HG02678 (cell line): ENCODE data around the gene RTKN2.
"Not testable (repeated sequence)": the region's sequence is repeated elsewhere in the genome, so short reads cannot be mapped to it uniquely, and the experiment has no call there.

Experiments
- ATAC-seq: cut with Tn5 transposase; IDR thresholded peaks from one replicate; pipeline ENCODE4 v1.9.1; 2021; ENCODE audit warnings: mild to moderate bottlenecking, moderate library complexity; ENCODE audit not compliant: unreplicated experiment

RTKN2 gene

DNA sequence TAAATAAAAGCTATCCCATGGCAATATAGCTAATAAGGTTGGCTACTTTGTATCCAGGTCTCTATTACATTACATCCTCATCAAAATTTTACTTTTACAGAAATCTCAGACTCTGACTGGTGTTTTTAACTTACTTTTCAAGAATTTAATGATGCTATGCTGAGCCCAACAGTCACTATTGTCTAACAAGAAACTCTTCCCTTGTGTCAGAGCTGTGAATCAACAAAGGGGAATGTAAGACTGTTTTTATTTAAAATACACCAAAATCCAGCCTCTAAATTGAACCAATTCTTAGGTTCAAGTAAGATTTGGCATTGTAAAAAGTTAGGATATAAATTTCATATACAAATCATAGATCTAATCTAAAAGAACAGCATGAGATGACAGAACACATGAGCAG is 7.0 kb downstream of the RTKN2 start:
- ATAC-seq = no peak

DNA sequence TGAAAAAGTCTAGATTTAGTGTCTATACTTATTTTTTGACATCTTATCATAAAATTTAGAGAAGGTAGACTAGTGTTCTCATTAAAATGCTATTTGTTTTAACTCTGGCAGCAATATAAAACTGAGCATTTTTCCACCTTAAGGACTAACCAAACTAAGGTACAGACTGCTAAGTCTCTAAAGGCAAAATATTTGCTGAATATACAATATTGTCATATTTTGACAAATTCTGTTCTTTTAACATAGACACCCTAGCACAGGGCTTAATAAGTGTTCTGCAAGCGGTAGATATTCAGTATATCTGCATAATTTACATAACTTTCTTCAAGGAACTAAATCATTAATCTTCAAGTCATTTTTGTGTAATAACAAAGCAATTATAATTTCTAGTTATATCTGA is 8.6 kb downstream of the RTKN2 start:
- no peak for ATAC-seq

DNA sequence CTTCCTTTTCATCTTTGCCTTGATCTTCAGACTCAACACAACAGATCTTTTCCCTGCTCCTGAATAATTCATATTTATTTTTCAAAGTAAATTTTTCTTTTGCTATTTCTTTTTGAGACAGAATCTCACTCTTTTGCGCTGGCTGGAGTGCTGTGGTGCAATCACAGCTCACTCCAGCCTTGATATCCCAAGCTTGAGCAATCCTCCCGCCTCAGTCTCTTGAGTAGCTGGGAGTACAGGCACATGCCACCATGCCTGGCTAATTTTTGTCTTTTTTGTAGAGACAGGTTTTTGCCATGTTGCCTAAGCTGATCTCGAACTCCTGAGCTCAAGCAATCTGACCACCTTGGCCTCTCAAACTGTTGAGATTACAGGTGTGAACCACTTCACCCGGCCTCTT is 9.2 kb downstream of the RTKN2 start:
- ATAC-seq = no peak

DNA sequence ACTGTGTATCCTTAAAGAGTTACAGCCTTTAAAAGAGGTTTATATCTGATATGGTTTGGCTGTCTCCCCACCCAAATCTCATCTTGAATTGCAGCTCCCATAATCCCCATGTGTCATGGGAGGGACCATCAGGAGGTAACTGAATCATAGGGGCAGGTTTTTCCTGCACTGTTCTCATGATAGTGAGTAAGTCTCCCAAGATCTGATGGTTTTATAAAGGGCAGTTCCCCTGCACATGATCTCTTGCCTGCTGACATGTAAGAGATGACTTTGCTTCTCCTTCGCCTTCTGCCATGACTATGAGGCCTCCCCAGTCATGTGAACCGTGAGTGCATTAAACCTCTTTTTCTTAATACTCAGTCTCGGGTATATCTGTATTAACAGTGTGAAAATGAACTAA is 9.7 kb downstream of the RTKN2 start:
- ATAC-seq = no peak

DNA sequence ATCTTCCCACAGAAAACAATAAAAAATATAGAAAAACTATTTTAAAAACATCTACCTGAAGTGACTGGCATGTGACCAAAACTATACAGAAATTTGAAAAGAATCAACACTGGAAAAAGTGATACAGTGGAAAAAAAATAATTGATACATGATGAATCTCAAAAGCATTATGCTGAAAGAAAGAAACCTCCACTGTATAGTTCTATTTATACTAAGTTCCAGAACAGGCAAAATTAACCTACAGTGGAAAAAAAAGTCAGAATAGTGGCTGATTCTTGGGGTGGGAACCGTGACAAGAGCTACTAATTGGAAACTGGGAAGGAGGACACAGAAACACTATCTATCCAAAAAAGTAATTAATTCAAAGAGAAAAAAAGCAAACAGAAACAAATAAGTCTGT is 14.9 kb downstream of the RTKN2 start:
- ATAC-seq = no peak

DNA sequence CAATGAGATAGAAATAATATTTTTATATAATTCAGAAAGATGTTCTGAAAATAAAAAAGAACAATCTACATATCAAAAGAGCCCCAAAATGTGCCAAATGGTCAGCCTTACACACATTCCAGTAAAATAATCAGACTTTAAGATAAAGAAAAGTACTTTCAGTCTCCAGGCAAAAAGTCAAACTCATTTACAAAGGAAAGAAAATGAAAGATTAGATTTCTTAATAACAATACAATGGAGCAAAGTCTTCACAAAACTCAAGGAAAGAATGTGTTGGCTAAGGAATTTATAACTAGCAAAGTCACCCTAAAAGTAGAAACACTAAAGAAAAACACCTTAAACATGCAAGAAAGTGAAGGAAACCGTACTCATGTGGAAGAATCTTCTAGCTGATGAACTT is 16.6 kb downstream of the RTKN2 start:
- ATAC-seq = no peak

DNA sequence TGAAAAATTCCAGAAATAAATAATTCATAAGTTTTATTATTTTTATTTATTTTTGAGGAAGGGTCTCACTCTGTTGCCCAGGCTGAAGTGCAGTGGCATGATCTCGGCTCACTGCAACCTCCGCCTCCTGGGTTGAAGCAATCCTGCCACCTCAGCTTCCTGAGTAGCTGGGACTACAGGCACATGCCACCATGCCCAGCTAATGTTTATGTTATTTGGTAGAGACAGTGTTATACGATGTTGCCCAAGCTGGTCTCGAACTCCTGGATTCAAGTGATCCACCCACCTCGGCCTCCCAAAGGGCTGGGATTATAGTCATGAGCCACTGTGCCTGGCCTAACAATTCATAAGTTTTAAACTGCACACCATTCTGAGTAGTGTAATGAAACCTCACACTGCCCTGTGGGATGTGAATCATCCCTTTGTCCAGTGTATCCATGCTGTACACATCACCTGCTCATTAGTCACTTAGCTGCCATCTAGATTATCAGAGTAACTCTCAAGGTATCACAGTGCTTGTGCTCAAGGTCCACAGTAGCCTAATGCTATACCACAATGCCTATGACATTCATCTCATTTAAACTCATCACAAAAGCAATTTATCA is 17.9 kb downstream of the RTKN2 start:
- no peak for ATAC-seq

DNA sequence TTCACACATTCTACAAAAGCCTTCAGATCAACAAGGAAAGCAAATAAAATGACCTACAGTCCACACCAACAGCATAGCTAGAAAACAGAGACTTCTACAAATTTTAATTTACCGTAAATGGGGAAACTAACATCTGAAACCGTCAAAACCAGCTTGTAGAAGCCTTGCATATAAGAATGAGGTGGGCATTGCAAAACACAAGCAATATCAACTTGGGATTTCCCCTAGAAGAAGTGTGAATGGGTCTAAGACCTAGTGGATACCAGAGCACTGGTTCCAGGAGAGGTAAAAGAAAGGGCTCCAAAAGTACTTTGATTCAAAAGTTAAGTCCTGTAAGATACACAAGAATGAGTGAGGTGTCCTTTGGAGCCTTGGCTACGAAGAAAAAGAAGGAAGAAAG is 18.7 kb downstream of the RTKN2 start:
- ATAC-seq = no peak

DNA sequence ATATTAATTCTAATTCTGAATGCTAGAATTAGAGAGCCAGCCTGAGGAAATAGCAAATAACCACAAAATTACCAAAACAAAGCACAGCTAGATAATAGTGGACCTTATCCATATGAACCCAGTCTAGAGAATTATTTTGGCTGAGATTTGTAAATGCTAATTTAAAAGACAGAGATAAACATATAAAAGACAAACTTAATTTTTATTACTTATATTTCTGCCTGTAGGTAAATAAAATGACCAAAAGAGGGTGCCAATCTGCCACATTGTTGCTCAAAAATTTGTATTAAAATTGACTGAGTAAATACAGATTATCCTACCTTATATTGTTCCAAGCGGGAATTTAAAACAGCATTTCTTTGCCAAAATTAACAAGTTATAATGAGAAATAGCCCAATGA is 20.2 kb downstream of the RTKN2 start:
- ATAC-seq = no peak

DNA sequence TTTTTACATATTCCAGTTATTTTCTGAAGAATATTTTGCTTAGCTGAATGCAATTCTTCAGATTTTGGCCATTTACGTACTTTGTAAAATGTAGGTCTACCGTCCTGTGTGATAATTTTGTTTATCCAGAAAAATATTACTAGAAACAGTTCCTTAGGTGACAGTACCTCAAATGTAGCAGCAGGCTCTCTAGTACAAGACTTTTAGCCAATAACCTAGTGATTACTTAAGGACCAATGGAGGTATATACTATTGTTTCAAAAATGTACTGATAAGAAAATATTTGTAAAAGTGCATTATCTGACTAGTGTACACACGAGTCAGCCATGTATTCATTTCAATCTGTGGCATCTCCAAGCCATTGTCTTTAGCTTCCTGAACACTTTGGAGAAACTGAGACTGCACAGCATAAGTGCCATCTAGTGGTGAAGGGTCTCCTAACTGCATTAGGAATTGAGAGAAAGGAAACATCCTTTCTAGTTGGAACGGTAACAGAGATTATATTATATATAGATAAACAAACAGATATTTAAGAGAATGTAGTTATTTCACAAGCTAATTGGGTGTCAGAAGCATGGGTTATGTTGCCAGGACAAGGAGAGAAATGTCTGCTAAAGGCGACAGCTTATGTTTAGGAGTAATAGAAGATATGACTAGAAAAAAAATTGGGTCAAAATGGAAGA is 23.7 kb downstream of the RTKN2 start:
- peak; percentile 55 for ATAC-seq

DNA sequence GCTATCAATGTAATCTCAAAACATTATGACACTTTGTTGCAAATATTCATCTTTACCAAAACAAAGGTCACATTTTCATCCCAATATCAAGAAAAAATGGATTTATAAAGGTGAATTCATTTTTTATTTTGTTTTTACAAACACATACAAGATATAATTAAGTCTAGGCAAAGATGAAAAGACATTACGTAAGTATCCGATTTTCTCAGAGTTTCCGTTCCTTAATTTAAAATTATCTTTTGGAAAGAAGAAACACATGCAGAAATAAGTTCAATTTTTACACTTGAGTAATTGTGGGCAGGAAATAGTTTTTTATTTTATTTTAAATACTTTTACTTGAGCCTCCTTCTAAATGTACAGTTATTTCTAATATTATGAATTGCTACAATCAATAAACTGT is 24.6 kb downstream of the RTKN2 start:
- no peak for ATAC-seq

DNA sequence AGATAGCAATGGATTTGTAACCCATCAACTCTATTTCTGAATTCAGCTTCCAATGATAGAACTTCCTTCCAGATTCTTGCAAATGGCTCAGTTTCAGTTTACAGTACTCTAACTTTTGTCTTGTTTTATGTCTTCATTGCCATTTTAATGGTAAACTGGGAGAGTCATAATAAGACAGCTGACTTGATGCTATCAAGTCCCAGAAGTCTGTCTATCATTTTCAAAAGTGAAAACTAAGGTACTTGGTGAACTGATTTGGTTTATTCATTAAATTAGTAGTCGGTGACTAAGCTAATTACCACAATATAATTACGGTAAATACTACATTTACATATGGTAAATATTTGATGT is 25.0 kb downstream of the RTKN2 start:
- ATAC-seq = peak; percentile 41

DNA sequence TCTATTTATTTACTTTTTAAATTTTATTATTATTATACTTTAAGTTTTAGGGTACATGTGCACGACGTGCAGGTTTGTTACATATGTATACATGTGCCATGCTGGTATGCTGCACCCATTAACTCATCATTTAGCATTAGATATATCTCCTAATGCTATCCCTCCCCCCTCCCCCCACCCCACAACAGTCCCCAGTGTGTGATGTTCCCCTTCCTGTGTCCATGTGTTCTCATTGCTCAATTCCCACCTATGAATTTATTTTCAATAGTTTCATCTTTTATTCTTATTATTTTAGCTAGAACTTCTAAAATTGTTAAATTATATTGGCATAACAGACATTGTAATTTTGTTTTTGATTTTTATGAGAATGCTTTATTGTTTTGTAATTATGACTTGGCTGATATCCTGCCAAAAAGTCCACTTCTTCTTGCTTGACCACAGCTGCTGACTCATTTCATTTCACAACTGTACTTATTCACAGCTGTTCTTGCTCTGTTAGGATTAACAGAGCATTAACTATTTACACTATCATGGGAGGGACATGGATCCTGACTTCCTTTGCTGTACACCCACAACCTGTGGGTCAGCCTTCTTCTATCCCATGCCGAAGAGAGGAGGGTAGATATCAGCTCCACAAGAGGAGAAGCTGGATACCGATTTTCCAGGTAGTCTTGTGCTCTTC is 25.5 kb downstream of the RTKN2 start:
- ATAC-seq = peak; percentile 87

DNA sequence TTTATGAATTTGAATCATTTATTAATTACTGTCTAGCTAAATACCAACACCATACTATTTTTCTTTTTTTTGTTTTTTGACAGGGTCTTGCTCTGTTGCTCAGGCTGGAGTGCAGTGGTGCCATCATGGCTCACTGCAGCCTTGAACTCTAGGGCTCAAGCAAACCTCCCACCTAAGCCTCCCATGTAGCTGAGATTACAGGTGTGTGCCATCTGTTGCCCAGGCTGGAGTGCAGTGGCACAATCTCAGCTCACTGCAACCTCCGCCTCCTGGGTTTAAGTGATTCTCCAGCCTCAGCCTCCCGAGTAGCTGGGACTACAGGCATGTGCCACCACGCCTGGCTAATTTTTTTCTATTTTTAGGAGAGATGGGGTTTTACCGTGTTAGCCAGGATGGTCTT is 27.1 kb downstream of the RTKN2 start:
- ATAC-seq = not testable (repeated sequence)

DNA sequence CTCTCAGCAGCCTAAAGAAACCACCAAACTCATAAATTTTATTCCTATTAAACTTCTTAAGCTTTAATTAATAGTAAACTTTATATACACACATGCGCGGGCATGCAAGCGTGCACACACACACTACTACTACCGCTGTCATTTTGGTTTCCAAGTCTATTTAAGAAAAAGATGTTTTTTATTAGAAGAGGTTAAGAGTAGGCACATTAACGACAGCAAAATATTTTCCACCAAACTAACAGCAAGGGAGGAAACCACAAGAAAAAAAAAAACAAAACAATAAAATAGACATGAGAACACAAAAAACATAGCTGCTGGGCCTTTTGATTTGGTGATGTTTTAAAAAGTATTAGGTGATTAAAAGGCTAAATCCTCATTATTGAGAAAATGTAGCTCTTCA is 28.6 kb downstream of the RTKN2 start:
- ATAC-seq = no peak

DNA sequence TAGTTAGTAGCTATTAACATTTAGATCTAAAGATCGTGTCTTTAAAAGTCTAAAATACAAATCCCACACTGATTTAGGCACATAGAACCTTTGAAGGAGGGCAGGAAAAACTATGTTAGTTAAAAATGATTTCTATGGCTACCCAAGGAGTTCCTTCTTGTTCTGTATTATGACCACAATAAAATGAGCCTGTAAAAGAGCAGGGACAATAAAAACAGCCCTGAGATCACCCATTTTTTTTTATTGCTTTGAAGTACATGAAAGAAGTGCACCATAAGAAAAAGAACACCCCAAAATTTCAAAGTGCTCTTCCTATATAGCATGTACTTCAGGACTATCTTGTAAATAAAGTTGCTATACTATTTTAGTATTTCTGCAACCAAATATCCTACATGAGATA is 29.8 kb downstream of the RTKN2 start:
- ATAC-seq = no peak

DNA sequence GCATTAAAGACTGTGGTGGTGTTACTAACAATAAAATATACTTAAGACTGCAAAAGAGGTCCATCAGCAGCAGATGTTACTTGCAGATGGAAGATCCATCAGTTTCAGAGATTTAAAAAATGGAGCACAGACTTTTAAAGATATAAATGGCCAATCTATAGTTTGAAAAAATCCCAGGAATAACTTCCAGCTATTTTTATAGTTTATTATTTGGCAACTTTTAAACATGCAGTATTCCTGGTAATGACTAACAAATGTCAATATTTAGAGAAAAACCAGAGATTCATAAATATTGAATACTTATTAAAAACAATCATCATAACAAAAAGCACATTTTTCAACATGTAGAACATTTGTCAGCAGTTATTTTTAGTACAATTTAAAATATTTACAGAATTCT is 30.7 kb downstream of the RTKN2 start:
- ATAC-seq = no peak

DNA sequence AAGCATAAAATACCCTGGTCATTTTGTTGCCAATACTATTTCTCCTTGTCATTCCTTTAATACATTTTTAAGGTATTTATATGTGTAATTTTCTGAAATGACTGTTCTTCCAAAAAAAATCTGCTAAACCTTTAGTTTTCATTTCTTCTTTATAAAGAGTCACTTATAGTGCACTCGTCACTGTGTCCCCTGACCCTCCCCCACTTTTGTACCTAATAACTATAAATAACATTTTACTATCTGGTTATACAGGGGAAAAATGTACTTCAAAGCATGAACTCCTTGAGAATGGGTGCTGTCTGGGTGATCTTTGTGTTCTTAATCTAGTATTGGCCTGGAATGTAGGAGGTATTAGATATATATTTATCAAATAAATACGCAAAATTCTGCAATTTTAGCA is 31.1 kb downstream of the RTKN2 start:
- ATAC-seq = no peak

DNA sequence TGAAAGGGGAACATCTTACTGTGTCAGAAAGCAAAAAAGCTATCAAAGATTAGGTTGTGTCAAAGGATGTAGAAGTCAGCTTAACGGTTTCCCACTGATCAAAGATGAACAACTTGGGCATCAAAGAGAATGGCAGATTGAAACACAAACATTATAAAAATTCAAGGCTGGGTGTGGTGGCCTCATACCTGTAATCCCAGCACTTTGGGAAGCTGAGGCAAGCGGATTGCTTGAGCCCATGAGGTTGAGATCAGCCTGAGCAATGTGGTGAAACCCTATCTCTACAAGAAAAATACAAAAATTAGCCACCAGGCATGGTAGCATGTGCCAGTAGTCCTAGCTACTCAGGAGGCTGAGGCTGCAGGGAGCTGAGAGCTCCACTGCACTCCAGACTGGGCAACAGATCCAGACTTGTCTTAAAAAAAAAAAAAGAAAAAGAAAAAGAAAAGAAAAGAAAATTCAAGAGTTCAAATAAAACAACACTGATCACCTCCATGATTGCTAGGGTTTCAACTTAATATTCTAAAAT is 34.5 kb downstream of the RTKN2 start:
- no peak for ATAC-seq

DNA sequence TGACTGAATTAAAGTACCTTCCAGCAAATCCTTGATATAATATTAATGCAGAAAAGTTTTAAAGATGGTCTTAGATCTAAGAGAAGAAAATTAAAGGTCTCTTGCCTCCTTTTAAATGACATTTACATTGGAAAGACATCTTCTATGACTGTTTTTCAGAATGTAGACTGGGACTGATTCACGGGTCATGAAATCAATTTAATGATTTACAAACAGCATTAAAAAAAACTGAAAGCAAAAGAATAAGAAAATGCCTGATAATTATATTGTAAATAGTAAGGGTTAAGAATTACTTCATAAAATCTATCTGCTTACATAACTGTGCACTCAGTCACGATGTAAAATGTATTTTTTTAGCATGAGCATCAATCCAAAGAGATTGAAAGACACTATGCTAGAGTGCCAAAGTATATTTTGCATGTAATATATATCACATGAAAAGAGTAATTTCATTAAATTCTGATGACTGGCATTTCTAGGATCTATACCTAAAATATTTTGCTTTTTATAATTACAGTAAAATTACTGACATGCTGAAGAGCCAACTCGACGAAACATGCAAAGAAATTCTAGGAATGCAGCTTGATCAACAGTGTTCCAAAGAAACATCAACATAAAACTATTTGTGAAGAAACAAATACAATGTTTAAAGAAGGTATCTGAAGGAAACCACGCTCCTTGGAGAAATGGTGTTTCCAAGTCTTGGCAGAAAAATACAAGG is 35.1 kb downstream of the RTKN2 start:
- no peak for ATAC-seq

DNA sequence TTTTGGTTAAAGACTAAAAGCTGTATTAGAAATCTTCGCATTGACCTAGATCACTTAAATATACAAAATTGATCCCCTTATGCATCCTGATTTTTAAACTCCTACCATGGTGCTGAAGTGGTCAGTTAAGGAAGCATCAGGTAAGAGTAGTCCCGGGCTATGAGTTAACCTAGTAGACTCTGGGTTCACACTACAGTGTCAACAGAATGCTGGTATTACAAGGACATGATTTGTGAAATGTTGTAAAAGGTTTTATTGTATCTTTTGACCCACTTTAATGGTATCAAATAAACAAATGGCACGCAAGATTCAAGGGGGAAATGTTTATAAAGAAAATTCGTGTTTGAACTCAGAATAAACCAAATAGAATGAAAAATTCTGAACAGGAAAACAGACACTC is 36.8 kb downstream of the RTKN2 start:
- no peak for ATAC-seq

DNA sequence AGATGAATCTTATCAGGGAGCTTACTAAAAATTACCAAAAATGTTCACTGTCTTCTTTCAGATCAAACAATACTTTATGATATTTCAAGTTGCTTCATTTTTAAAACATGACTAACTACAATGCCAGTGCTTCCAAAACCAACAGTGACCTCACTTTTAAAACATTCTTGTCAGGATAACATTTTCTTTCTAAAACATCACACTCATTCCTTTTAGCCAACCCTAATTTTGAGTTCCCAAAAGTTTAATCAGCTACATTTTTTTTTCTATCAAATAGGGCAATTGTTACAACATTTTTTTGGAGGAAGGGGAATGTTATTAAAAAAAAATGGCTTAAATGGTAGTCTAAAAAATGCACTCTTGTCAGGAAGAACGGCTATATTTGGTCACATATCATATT is 37.3 kb downstream of the RTKN2 start:
- ATAC-seq = no peak
